ENCODE measurements around the gene PI4K2B. TPM values are rescaled to one million over a fixed set of nuclear protein-coding genes. Genes with fewer than 3 reads are reported as not detected.

Gene PI4K2B
- 5.7 to 8.5 TPM (median 6.5 TPM) in 5 replicates for total RNA-seq (2022; extraction: Qiagen RNA extraction)

DNA sequence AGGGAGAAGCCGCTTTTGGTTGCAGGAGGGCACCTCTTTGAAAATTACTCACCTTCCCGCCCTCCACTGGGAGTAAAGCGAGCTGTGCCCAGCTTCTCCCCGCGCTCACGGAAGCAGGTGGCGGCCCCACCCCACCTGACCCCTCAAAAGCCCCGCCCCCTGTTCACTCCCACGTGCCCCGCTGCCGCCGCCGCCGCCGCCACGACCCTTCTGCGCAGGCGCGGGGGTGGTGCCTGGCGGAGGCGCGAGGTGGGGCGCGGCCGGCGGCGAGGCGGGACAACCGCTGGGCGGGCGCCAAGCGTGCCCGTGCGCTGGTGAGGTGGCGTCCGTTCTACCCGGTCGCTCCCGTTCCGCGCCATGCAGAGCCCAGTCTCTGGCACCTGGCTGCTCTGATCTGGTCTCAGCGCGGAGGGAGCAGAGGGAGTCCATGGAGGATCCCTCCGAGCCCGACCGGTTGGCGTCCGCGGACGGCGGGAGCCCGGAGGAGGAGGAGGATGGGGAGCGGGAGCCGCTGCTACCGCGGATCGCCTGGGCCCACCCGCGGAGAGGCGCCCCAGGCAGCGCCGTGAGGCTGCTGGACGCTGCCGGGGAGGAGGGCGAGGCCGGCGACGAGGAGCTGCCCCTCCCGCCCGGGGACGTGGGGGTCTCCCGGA, at the start of gene PI4K2B:
TSS of gene PI4K2B (plus strand) at position 297 of the 653 bp plus-strand sequence. CDS start at position 428, 131 bp downstream.

DNA sequence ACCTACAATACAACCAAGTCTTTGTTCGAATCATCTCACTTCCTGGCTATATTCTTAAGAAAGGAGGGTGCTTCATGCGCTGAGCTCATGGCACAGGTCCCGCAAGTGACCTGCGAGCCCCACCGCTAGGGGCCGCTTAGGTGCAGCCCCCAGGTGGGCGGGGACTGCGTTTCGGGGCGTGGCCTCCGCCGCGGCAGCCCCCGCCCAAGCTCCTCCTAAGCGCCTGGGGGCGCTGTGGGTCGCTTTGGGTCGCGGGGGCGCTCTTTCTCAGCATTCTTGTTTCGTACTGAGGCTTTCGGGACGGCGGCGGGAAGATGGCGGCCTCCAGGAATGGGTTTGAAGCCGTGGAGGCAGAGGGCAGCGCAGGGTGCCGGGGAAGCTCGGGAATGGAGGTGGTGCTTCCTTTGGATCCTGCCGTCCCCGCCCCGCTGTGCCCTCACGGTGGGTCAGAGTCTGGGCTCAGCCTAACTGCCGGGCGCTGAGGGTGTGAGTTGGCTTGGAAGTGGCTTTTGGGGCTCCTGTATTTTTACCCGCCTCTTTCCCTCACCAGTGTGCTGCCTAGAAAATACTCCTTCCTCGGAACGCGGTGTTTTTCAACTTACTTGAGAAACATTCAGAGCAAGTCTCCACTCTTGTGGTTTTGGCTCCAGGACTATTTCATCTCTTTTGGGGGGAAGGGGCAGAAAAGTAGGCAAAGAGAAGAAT, 78.8 kb downstream of the PI4K2B start, which contains the start of gene ZCCHC4:
TSS of gene ZCCHC4 (plus strand) at position 279 of the 705 bp plus-strand sequence. CDS start at position 315, 36 bp downstream.

Other genes starting within 250 kb of the PI4K2B start
- gene LGI2, start 203.1 kb upstream of the PI4K2B start, total RNA-seq (2022; extraction: Qiagen RNA extraction) = 0.08 to 0.20 TPM (median 0.20 TPM) in 5 replicates
- gene SEPSECS, start 73.6 kb upstream of the PI4K2B start, total RNA-seq (2022; extraction: Qiagen RNA extraction) = 2.8 to 3.3 TPM (median 2.9 TPM) in 5 replicates
- 3.6 to 5.3 TPM (median 4.1 TPM) in 5 replicates for gene ZCCHC4, start 78.7 kb downstream of the PI4K2B start, total RNA-seq (2022; extraction: Qiagen RNA extraction)
- gene ANAPC4, start 143.2 kb downstream of the PI4K2B start, total RNA-seq (2022; extraction: Qiagen RNA extraction) = 10.8 to 14.2 TPM (median 12.0 TPM) in 5 replicates

Measured in A549 treated with Hydrocortisone at 1 μM for 4 hours (cell line).